HG02571 (cell line): ENCODE measurements around the gene TM4SF20.

Source experiments
- ATAC-seq: cut with Tn5 transposase; IDR thresholded peaks from one replicate; pipeline ENCODE4 v1.9.1; 2021; ENCODE audit warnings: mild to moderate bottlenecking, moderate library complexity; ENCODE audit not compliant: unreplicated experiment

The TM4SF20 gene

GRCh38 chr2:227323818-227324217 is 55.3 kb downstream of the TM4SF20 start:
- no peak for ATAC-seq

GRCh38 chr2:227322530-227323205 is 56.4 kb downstream of the TM4SF20 start:
- ATAC-seq, result no peak

DNA sequence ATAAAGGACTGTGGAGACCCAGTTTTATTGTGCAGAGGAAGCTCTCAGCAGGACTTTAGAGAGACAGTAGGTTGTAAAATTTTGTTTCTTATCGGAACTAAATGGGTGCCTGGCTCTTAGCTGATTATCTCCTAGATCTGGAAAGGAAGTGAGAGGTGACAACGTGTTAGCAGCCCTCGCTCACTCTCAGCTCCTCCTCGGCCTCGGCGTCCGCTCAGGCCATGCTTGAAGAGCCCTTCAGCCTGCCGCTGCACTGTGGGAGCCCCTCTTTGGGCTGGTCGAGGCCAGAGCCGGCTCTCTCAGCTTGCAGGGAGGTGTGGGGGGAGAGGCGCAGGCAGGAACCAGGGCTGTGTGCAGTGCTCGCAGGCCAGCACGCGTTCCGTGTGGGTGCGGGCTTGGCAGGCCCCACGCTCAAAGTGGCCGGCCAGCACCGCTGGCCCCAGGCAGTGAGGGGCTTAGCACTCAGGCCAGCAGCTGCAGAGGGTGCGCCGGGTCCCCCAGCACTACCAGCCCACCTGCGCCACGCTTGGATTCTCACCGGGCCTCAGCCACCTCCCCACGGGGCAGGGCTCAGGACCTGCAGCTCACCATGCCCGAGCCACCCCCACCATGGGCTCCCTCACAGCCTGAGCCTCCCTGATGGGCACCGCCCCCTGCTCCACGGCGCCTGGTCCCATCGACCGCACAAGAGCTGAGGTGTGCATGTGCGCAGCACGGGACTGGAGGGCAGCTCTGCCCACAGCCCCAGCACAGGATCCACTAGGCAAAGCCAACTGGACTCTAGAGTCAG is 58.6 kb downstream of the TM4SF20 start:
- ATAC-seq, result no peak

DNA sequence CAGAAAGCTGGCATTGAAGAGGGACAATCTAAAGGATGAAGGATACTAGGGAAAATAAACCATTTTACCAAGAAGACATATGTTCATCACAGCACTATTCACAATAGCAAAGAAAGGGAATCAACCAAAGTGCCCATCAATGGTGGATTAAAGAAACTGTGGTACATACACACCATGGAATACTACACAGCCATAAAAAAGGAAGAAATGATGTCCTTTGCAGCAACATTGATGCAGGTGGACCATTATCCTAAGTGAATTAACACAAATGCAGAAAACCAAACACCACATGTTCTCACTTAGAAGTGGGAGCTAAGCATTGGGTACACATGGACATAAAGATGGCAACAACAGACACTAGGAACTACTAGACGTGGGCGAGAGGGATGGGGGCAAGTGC is 61.3 kb downstream of the TM4SF20 start:
- no peak for ATAC-seq

GRCh38 chr2:227313310-227313709 is 65.8 kb downstream of the TM4SF20 start:
- ATAC-seq, result no peak

DNA sequence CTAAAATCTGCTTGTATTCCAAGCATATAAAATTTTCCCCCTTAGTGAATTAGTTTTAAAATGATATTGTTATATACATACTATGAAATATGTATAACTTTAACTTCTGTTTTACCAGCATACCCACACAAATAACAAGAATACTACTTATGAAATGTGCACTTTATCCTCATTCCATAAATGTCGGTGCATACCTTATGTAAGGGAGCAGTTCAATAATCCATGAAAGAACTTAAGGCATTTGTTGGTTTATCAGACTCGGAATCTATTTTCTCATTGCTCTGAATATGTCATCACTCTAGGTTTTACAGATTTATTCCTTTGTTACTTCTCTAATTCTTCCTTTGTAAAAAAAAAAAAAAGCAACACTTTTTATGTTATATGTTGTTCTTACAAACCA is 66.5 kb downstream of the TM4SF20 start:
- no peak for ATAC-seq
